ENCODE measurements around the gene EHD4.

Gene EHD4

DNA sequence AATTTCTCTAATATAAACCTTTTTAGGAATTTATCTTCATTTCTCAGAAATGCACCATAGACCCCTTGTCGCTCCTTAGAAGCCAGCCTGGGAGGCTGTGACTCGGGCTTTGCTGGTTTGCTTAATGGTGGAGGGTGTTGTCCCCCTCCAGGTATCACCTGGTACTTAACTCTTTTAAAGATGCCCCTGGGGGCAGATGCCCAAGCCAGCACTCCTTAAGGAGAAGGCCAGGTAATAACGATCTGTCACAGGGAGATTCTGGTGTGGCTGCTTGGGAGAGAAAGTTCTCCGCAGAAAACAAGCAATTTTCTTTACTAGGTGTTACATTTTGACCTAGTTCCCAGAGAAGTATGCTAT, 22.3 kb downstream of the EHD4 start:
- TF ChIP-seq, protein P1, sequence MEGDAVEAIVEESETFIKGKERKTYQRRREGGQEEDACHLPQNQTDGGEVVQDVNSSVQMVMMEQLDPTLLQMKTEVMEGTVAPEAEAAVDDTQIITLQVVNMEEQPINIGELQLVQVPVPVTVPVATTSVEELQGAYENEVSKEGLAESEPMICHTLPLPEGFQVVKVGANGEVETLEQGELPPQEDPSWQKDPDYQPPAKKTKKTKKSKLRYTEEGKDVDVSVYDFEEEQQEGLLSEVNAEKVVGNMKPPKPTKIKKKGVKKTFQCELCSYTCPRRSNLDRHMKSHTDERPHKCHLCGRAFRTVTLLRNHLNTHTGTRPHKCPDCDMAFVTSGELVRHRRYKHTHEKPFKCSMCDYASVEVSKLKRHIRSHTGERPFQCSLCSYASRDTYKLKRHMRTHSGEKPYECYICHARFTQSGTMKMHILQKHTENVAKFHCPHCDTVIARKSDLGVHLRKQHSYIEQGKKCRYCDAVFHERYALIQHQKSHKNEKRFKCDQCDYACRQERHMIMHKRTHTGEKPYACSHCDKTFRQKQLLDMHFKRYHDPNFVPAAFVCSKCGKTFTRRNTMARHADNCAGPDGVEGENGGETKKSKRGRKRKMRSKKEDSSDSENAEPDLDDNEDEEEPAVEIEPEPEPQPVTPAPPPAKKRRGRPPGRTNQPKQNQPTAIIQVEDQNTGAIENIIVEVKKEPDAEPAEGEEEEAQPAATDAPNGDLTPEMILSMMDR (IDR thresholded peaks at IDR 0.05) = no peak

DNA sequence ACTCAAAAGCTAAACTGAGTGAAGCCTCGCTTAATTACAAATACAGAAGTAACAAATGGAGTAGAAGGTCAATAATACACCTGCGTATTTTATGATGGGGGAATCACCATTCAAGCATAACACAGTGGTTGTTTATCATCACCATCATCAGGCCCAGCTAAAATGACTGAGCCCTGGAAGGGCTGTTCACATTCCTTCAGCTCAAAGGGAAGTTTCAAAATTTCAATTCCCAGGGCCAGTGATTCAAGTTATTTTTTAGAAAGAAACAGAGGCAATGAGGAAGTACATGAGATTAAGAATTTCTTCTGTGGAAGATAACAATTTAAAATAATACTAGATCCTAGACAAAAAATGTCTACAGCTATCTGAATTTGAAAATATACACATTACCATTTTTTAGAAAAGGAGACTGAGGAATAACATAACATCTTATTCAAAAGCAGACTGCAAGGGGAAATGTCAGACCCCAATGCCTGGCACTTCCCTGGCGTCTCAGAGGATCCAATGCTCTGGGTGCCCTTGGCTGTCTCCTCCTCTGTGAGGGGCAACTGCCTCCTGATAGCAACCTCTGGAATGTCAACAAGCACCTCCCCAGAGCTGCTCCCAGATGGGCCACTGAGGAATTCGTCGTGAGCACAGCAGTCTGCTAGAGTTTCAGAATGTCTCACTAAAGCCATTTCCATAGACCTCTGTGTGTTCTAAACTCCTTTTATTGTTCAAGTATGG, 22.8 kb downstream of the EHD4 start:
- TF ChIP-seq, protein P1 (IDR thresholded peaks at IDR 0.05) = no peak

DNA sequence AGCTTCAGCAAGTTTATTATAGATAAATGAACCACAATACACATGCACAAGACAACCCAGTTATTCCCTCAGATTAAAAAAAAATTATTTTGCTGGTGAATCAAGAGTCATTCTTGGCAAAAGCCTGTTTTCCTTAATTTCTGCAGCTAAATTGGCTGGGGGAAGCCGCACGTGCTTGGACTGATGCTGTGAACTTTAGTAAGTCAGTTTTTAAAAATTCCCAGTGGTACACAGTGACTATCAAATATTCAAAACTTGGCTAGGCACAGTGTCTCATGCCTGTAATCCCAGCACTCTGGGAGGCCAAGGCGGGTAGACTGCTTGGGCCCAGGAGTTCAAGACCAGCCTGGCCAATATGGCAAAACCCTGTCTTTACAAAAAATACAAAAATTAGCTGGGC, 23.9 kb downstream of the EHD4 start:
- TF ChIP-seq, protein P1 (IDR thresholded peaks at IDR 0.05) = no peak

DNA sequence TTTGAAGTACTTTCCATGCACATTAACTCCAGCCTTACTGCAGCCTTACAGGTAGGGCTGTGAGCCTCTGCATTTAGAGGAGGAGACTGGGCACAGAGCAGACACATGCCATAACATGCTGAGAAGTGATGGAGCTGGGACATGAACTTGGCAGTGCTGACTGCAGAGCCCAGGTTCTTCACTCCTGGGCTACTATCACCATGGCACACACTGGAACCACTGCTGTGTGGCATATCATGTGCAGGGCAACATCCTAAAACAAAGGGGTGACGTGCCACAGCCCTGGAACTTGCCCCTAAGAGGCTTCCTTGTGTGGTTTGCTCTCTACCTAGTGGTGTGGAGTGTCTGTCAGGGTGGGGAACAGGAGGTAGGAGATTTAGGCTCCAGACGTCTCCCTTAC, 25.4 kb downstream of the EHD4 start:
- TF ChIP-seq, protein P1 (IDR thresholded peaks at IDR 0.05) = no peak

GRCh38 chr15:41945731-41946130, 26.6 kb downstream of the EHD4 start:
- TF ChIP-seq, protein P1 (IDR thresholded peaks at IDR 0.05) = no peak

GRCh38 chr15:41945221-41945620, 27.1 kb downstream of the EHD4 start:
- TF ChIP-seq, protein P1 (IDR thresholded peaks at IDR 0.05) = no peak

DNA sequence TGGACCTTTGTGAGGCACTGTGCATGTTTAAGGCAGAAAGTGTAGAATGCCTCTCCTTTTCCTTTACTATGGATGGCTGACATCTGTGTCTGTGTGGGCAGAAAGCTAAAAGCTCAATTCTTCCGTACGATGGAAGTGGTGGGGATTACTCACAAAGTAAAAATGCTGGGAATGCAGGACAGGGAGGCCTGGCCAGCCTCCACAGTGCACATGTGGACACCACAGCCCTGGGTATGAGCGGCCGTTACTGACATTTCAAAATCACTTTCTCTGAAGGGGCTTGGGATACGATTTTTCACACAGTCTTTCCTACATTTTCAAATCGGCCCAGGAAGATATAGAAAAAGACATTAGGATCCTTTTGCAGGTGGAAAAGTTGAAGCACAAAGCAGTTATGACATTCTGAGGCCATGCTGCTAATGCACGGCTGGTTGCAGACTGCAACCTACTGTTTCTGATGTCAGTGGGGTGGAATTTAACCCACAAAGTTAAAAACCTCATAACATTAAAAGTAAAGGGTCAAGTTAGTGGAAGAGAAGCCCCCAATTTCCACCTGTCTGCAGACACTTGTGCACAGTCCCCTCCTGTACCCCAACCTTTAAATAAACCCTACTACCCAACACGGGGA, 27.9 kb downstream of the EHD4 start:
- TF ChIP-seq, protein P1 (IDR thresholded peaks at IDR 0.05) = no peak

Measured in LNCAP (cell line).